HG03135 (cell line): ENCODE results near the gene ATM.
"Not testable (repeated sequence)": the region's sequence is repeated elsewhere in the genome, so short reads cannot be mapped to it uniquely, and the experiment has no call there.

Experiments used
- ATAC-seq: cut with Tn5 transposase; IDR thresholded peaks from one replicate; pipeline ENCODE4 v1.9.1; 2021; ENCODE audit warnings: mild to moderate bottlenecking, moderate library complexity; ENCODE audit not compliant: unreplicated experiment

Gene ATM

DNA sequence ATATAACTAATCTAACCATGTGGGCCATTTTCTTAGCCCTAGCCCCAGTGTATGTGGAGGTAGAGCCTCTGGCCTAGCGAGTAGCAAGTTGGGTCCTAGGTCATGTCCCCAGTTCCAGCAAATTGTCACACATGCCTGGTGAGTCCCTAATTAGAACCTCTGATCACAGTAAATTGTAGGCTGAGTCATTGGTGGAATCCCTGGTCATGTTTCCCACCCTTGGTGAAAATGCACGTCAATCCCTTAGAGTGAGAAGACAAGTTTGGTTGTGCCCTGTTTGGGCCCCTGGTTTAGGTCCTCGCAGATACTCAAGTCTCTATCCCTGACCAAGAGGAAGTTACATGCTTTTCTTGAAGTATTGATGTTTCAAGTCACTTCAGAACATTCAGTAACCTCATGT lies 46.7 kb downstream of the ATM start:
- ATAC-seq = no peak

DNA sequence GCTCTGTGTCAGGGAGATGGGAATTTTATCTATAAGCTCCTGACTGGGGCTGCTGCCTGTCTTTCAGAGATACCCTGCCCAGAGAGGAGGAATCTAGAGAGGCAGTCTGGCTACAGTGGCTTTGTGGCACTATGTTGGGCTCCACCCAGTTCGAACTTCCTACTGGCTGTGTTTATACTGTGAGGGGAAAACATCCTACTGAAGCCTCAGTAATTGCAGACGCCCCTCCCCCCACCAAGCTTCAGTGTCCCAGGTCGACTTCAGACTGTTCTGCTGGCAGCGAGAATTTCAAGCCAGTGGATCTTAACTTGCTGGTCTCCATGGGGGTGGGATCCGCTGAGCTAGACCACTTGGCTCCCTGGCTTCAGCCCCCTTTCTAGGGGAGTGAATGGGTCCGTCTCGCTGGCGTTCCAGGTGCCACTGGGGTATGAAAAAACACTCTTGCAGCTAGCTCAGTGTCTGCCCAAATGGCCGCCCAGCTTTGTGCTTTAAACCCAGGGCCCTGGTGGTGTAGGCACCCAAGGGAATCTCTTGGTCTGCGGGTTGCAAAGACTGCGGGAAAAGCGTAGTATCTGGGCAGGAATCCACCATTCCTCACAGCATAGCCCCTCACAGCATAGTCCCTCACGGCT lies 54.2 kb downstream of the ATM start:
- ATAC-seq = not testable (repeated sequence)

DNA sequence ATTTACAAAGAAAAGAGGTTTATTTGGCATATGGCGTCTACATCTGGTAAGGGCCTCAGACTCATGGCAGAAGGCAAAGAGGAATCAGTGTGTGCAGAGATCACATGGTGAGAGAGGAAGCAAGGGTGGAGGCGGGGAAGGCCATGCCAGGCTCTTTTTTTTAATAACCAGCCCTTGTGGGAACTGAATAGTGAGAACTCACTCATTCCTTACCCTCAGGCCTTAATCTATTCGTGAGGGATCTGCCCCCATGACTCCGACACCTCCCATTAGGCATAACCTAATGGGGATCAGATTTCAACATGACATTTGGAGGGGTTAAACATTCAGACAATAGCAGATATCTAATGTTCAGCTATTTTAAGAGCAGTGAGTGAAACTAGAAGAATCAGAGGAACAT lies 55.7 kb downstream of the ATM start:
- no peak for ATAC-seq

DNA sequence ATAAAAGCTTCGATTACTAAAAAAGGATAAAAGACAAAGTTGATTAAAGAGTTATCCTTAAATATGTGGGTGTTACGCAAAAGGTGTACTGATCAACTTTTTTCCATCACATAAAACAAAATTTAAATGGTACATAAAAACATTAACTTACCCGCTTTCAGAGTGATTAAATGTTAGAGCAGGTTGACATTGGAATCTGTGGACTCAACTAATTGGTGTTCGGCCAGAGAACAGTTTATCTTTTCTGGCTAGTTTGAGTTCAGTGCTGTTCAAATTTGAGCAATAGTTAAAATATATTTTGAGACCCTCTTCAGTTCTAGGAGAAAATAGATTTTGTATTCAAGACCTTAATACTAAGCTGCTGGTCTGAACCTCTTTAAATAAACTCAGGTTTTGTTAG lies 56.1 kb downstream of the ATM start:
- no peak for ATAC-seq

DNA sequence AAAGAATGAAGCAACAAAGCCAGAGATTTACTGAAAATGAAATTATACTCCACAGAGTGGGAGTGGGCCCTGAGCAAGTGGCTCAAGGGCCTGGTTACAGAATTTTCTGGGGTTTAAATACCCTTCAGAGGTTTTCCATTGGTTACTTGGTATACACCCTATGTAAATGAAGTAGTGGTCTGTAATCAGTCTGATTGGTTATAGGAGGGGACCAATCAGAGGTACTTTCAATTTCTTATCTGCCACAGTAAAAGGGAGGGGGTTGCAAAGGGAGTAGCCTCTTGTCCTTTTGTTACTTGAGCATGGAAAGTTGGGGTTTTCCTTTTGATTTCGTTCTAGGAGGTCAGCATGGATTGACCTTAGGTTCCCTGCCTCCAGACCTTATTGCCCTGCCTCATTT lies 63.5 kb downstream of the ATM start:
- no peak for ATAC-seq

DNA sequence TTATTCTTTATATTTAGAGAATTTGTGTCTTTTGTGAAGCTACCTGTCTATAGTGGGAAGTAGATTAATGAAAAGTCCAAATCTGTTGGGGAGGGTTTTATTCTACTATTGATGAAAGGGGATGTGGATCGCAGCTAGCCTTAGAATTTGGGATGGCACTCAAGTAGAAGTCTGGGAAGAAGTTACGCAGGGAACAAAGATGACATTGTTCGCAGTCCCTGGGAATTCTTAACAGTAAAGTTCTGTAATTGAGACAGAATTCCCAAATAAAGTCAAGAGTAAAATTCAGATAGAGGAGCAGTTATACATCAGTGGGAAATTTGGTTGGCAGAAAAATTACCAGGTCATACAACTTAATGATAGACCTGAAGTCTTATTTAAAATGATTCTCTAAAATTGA lies 64.1 kb downstream of the ATM start:
- ATAC-seq = no peak

DNA sequence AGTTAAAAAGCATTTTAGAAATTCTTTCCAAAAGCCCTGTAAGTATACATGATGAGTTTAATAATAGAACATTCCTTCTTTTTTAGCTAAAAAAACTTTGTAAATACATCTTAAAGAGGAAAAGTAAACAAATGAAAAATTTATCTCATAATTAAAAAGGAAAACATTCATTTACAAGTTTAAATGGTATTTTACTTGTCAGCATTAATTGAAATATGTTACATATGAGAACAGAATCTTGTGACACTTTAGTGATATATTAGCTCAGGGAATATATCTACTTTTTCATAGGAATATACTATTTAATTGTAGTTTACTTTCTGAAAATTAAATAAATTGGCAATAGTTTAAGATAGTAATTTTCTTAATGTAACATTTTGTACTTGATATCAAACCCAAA lies 66.2 kb downstream of the ATM start:
- ATAC-seq = not testable (repeated sequence)

DNA sequence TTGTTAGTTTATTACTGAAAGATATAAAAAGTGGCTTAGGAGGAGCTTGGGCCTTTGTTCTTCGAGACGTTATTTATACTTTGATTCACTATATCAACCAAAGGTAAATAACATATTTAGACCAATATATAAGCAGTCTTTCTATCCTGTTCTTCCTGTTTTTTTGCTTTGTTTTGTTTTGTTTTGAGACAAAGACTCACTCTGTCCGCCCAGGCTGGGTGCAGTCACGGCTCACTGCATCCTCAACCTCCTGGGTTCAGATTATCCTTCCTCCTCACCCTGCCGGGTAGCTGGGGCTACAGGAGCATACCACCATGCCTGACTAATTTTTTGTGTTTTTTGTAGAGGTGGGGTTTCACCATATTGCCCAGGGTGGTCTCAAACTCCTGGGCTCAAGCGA lies 66.8 kb downstream of the ATM start:
- no peak for ATAC-seq

DNA sequence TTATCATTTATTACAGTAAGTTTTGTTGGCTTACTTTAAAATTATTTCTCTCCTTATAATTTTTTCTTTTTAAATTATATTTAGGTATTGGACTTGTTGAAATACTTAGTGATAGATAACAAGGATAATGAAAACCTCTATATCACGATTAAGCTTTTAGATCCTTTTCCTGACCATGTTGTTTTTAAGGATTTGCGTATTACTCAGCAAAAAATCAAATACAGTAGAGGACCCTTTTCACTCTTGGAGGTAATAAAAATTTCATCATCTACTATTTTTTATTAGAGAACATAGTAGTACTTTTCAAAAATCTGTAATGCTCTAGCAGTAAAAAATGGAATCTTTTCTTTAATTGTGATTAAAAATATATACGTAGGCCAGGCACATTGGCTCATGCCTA lies 70.4 kb downstream of the ATM start:
- no peak for ATAC-seq

DNA sequence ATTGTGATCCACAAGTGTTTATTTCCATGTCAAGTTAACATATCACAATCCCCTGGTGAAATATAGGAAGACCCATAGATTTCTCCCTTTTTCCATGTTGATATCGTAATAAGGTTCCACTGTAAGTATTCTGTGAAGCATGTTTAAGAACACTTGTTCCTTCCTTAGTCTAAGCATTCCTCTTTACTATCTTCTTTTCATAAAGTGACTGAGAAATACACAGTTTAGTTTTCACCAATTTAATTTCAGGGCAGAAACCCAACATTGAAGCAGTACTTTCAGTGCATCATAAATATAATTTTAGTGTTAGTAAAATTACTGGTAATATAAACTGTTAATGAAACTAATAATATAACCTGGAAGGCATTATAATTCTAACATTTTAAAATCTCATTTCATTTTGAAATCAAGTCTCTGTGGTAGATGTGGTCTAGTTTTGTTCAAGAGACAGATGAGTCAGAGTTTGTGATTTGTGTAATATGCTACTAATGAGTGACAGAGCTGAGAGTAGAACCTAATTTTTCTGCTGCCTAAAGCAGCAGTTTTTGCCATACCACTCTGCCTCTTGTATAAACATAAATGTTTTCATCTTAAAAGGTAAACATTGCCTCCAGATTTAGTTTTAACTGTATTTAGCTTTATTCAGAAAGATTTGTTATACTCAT lies 79.4 kb downstream of the ATM start:
- ATAC-seq = peak; percentile 83

DNA sequence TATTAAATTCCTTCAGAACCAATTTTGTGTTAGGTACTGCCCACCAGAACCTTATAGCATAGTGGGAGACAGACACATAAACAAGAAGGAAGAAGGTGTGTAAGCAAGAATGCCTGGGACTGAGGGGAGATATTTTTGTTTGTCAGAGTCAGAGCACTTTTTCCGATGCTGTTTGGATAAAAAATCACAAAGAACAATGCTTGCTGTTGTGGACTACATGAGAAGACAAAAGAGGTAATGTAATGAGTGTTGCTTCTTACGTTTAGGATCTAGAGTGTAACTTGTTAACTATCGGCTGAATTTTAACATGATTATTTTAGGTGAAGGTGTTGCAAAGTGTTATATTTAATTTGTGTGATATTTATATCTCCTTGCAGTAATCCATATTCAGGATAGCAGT lies 84.9 kb downstream of the ATM start:
- ATAC-seq = no peak

DNA sequence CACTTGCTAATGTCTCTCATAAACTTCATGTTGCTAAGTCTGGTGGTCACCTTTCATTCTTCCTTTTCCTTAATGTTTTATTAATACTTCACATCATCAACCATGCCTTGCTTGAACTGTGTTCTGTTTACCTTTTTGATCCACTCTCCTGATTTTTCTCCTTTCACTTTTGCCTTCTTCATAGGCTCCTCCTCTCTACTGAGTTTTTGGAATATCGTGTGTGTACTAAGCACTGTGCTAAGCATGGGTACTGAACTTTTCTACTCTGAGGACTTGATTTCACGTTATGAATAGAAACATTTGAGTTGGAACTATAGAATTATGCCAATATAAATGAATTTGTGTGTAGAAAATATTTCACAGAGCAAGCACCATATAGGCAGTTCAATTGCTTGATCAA lies 90.6 kb downstream of the ATM start:
- ATAC-seq = no peak

DNA sequence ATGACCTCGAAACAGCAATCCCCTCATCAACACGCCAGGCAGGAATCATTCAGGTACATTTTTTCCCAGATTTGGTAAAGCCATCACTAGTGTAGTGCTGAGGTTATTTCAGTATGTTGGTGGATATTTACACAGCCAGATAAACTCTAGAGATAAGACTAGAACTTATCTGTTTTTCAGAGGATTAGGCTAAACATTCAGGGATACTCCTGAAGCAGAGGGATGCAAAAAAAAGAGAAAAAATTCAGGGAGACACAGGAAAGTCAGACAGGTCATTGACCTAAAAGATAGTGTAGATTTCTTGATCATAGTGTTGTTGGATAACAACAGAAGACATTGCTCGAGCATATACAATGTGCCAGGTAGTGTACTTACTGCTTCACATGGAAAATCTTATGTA lies 93.2 kb downstream of the ATM start:
- ATAC-seq = no peak

DNA sequence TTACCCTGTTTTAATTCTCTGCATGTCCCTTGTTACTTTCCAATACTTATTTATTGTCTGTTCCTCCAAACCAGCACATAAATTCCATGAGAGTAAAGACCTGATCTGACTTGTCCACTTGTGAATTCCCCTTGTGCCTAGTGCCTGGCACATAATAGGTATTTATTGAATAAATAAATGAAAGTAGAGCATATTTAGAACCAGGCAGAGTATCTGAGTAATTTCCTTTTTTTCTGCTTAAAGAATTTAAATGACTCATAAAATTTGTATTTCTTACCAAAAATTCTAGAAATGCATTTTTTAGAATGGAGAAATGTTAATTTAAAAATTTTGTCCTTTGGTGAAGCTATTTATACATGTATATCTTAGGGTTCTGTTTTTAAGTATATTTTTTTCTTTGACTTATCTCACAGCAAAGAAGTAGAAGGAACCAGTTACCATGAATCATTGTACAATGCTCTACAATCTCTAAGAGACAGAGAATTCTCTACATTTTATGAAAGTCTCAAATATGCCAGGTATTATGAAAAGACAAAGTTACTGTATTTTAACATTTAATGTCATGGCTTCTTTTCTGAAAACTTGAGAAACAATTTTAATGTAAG lies 96.8 kb downstream of the ATM start:
- no peak for ATAC-seq

DNA sequence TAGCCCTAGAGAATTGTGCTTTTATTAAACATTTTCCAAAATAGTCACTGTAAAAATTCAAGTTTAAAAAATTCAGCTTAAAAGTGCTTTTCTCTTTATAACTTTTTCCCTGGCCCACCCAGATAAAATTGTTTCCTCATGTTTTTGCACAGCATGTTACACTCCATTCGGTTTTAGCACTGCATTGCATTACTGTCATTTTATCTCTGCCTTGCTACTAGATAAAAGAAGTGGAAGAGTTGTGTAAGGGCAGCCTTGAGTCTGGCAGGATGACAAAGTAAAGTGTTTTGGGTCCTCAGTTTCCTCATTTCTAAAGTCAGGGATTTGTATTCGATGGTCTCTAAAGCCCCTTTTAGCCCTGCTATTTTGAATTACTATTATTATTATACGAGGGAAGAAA lies 99.8 kb downstream of the ATM start:
- ATAC-seq = no peak

DNA sequence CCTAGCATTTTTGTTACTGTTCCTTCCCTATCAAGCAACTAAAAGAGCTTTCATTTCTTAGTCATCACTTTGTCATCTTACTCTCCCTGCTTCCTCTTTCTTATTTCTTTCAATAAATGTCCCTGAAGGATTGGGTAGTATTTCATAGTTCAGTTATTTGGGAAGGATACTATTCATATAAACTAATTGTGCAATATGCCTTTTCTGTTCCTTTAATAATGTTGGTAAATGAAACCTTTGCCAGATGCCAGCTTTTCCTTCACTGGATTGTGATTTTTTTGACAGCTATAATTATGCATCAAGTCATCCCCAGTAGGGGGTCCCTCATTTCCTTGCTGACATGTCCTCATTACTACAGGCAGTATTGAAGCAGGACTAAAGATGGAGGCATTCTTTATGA lies 101.7 kb downstream of the ATM start:
- ATAC-seq = no peak

DNA sequence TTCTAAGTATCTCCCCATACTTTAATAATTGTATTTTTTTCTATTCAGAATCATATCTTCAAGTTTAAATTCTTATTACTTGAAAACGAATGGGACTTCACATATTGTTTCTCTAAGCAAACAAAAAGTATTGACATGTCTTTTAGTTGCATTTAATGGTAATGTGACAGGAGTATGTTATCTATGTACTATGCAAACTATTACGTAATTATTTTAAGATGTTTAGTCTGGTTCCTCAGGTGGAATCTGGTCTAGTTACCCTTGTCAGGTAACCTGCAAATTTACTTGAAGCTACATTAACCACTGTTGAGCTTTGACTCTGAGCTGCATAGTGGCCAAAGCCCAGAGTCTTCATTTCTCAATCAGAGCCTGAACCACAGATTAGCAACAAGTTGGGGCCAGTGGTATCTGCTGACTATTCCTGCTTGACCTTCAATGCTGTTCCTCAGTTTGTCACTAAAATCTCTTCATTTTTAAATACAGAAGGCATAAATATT lies 110.6 kb downstream of the ATM start:
- ATAC-seq = no peak

DNA sequence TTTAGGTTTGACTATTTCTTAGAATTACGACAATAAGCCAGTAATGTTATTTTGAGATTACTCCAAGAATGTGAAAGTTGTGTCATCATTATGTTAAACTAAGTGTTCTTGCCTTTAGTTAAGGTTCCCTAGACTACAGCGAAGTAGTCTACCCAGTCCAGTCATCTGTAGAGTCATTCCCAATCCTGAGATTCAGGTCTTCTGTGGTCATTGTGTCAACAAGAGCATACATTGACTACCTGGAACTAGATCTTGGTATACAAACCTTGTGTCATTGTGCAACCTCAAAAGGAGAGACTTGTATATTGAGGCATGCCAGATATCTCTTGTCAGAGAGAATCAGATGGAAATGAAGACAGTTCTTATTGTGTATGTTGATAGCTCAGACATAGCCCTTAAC lies 115.9 kb downstream of the ATM start:
- no peak for ATAC-seq

DNA sequence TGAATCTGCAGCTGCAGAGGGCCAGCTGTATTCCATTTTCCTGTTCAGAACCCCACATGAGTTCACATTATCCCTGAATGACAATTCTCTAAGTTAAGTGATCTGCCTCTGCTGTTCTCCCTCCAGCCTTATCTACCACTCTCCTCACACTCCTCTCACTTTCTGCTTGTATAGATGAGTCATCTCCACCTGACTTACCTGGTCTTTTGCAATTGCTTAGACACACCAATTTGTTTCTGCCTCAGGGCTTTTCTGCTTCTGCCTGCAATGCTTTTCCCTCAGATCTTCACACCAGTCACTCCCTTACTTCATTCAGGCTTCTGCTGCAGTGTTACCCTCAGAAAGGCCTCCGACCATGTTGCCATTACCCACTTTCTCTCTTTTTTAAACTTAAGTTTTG lies 118.1 kb downstream of the ATM start:
- ATAC-seq = no peak

DNA sequence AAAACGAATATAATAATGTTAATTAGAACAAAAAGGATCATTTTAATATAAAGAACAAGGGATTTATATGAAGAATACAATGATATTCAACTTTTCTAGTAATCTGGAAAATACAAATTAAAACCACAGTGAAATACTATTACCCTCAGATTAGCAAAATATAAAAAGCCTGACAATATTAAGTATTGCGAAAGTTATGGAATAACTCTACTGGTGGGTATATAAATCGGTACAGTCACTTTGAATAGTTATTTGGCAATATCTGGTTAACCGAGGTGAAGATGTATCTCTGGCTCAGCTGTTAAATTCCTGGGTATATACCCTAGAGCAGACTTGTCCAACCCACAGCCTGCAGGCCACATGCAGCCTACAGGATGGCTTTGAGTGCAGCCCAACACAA lies 118.8 kb downstream of the ATM start:
- no peak for ATAC-seq

DNA sequence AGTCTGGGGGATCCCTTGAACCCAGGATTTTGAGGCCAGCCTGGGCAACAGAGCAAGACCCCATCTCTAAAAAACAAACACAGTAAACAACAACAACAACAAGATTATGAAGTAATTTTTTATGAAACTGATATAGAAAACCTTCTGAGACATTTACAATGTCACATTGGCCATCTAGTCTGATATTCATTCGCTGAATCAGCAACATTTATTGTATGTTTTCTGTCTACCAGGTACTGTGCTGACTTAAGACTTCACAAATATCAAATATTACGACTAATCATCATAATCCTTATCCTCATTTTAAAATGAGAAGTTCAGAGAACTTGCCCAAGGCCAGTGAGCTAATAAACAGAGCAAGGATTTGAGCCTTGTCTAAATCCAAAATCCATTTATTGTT lies 120.8 kb downstream of the ATM start:
- no peak for ATAC-seq

DNA sequence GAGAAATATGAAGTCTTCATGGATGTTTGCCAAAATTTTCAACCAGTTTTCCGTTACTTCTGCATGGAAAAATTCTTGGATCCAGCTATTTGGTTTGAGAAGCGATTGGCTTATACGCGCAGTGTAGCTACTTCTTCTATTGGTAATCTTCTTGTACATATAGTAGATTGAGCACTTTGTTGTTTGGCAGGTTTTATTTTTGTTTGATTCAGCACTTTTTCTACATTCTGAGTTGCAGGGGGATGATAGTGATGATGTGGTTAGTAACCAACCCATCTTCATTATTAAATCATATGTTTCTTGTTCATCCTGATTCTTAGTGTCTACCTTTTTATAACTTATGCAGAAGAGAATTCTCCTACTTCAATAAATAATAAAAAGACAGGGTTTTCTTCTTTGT lies 122.9 kb downstream of the ATM start:
- no peak for ATAC-seq

DNA sequence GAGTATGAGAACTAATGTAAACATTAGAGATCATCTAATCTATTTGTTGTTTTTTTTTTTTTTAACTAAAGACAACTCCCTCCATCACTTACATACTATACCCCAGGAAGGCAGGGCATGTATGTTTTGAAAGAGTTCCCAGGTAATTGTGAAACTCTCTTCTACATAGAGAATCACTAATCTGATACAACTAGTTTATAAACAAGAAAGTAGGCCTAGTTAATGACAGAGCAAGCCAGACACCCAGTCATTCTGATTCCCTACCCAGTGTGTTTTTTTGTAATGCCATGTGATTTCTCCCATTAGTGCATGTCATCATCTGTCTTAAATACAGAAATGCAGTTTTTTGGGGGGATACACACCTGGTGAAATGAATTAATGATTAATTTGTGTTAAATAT lies 123.6 kb downstream of the ATM start:
- no peak for ATAC-seq
